Left lung (tissue), 10 donors: Measurements from ENCODE around the gene SPINK4. TPM values are rescaled to one million over a fixed set of nuclear protein-coding genes. Genes with fewer than 3 reads are reported as not detected.

ENCODE experiments used
- ATAC-seq: fragments of 200-7000 bp; cut with Tn5 transposase; one replicate; pipeline ENCODE4 v1.9.1; 2020; ENCODE audit warnings: moderate library complexity
- DNase-seq, 4 donors: peaks; one replicate each; pipeline ENCODE4 v3.0.0-alpha.2; 2013 to 2020
- H3K27ac ChIP-seq, 2 donors: fragments of 200-600 bp; sonication (generic) in 1 of 2; one replicate each; pipeline versions ENCODE4 v1.5.0 to v1.8.0; 2020 to 2021
- H3K27me3 ChIP-seq, 2 donors: fragments of 200-600 bp; sonication (generic) in 1 of 2; one replicate each; pipeline versions ENCODE4 v1.5.0 to v1.8.0; 2020 to 2021
- H3K36me3 ChIP-seq, 2 donors: fragments of 200-600 bp; sonication (generic) in 1 of 2; one replicate each; pipeline versions ENCODE4 v1.5.0 to v1.8.0; 2020 to 2021
- H3K4me1 ChIP-seq, 2 donors: fragments of 200-600 bp; one replicate each; pipeline ENCODE4 v1.8.0; 2021
- H3K4me3 ChIP-seq, 2 donors: fragments of 200-600 bp; sonication (generic) in 1 of 2; one replicate each; pipeline versions ENCODE4 v1.5.0 to v1.8.0; 2020 to 2021; ENCODE audit warnings: mild to moderate bottlenecking in 1 of 2
- H3K9me3 ChIP-seq, 2 donors: fragments of 200-600 bp; sonication (generic) in 1 of 2; one replicate each; pipeline versions ENCODE4 v1.5.0 to v1.8.0; 2020 to 2021
- intact Hi-C, 2 donors: fragments of 100-400 bp; cut with DNase I; formaldehyde crosslinking; loops; one replicate each; pipeline versions ENCODE4 v1.11.2 to v1.14.2; 2022
- polyA plus RNA-seq, 6 donors: library from polyadenylated mRNA; unstranded; fragments of 120-200 nt; gene quantifications; one replicate each; pipeline ENCODE4 v1.2.1, GENCODE V29; 2013; ENCODE audit not compliant: insufficient read length in 6 of 6
- total RNA-seq, 2 donors: library from RNA; stranded (reverse); fragmentation: NEBNext Ultra II Directional; extraction: Animal tissue kit (Norgen Biotek cat#: 25700); gene quantifications; one replicate each; pipeline ENCODE4 v1.2.1, GENCODE V29; 2021
- TF ChIP-seq, protein P1 (sequence below), 2 donors: fragments of 200-600 bp; sonication (generic) in 1 of 2; IDR thresholded peaks; one replicate each; pipeline versions ENCODE4 v1.5.0 to v1.8.0; 2021; ENCODE audit warnings: antibody characterized with exemption in 2 of 2
- donor health status: DM: no; HTN: yes; CAD: no.
- donor health status: DM: no; HTN: no; CAD: no.

SPINK4 gene
- total and polyA plus RNA-seq, 8 donors: not detected

DNA sequence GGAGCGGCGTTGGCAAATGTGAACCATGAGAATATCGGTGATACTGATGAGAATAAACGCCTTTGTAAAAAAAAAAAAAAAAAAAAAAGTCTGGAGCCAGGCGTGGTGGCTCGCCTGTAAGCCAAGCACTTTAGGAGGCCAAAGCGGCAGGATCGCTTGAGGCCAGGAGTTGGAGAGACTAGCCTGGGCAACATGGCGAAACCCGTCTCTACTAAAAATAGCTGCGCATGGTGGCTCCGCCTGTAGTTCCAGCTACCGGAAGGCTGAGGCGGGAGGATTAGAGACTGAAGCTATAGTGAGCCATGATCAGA lies 49.9 kb downstream of the SPINK4 start:
- TF ChIP-seq, protein P1, sequence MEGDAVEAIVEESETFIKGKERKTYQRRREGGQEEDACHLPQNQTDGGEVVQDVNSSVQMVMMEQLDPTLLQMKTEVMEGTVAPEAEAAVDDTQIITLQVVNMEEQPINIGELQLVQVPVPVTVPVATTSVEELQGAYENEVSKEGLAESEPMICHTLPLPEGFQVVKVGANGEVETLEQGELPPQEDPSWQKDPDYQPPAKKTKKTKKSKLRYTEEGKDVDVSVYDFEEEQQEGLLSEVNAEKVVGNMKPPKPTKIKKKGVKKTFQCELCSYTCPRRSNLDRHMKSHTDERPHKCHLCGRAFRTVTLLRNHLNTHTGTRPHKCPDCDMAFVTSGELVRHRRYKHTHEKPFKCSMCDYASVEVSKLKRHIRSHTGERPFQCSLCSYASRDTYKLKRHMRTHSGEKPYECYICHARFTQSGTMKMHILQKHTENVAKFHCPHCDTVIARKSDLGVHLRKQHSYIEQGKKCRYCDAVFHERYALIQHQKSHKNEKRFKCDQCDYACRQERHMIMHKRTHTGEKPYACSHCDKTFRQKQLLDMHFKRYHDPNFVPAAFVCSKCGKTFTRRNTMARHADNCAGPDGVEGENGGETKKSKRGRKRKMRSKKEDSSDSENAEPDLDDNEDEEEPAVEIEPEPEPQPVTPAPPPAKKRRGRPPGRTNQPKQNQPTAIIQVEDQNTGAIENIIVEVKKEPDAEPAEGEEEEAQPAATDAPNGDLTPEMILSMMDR (IDR thresholded peaks at IDR 0.05): no peak
- Histone ChIP-seq H3K9me3 (no peaks in the 10 kb centered on the region), H3K4me1 (peaks cover 0 to 52% of the 10 kb centered on the region in 2 donors), H3K27ac (peak overlapping the region; percentile 99 to 100), H3K27me3 (no peaks in the 10 kb centered on the region), H3K36me3 (peaks cover 0 to 20% of the 10 kb centered on the region in 2 donors), H3K4me3 (peak overlapping the region; percentile 83 to 87)
- ATAC-seq: peak; percentile 37
- no peak for DNase-seq
- intact Hi-C loops: no loop called here

DNA sequence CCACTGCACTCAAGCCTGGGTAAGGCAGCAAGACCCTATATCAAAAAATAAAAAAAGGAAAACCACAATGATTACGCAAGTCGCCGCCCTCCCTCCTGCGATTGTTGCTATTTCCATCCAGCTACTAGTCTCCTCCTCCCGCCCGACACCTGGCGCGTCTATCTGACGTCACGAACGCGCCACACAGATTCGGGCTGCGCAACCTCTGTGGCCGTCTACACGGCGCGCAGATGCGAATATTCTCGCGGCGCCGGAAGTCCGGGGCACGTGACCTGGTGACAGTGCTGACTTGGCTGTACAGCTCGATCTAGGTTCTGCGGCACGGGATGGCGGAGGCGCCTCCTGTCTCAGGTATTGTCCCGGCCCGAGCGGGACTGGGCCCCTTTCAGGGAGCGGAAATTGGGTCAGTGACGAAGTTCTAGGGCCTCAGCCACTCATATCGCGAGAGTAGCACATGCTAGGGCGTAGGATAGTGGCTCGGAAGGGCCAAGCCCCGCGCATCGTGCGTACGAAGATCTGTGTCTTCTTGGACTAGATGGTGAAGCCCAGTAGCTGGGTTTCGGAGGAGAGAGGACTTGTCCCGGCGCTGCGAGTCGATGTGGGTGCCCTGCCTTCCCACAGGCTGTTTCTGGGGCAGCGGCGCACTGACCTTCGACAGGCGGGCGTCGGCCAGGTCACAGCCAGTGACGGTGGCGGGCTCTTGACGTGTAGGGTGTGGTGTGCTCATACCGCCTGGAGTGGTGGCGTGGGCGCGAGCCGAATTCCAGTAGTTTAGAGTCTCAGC lies 50.5 kb downstream of the SPINK4 start, which contains the start of gene NFX1:
NFX1 (plus strand) TSS at position 270 of the 784 bp plus-strand sequence; CDS start at position 327, 57 bp downstream.
- peaks cover 0 to 57% of the 10 kb centered on the region in 2 donors for H3K4me1 ChIP-seq
- H3K27me3 ChIP-seq: no peaks in the 10 kb centered on the region
- peak within 1 kb of the TSS; percentile 99 to 100 for H3K27ac ChIP-seq
- DNase-seq (peak; percentile 98 to 100 (median 99)), ATAC-seq (peak; percentile 92)
- H3K9me3 ChIP-seq: no peaks in the 10 kb centered on the region
- peak within 1 kb of the TSS; percentile 83 to 87 for H3K4me3 ChIP-seq
- TF ChIP-seq, protein P1 (IDR thresholded peaks at IDR 0.05): no peak
- intact Hi-C loops: no loop called here
- peaks cover 0 to 25% of the 10 kb centered on the region in 2 donors for H3K36me3 ChIP-seq

DNA sequence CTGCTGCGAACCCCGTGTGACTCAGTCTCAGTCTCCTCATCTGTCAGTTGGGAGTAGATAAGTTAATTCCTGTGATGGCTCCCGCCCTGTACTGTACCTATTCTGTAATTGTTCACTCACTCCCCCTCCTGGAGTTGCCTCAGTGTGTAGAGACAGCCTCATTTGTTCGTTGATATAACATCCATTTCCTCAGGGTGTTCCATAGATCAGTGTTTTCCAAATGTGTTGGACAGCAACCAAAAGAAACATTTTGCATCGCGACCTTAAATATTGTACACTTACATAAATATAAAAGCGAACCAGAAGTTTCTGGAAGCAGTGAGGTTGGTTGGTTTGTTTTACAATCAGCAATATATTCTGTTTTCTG lies 51.0 kb downstream of the SPINK4 start:
- DNase-seq (no peak), ATAC-seq (no peak)
- intact Hi-C loops: no loop called here
- TF ChIP-seq, protein P1 (IDR thresholded peaks at IDR 0.05): no peak
- Histone ChIP-seq H3K27me3 (no peaks in the 10 kb centered on the region), H3K4me1 (peaks cover 0 to 63% of the 10 kb centered on the region in 2 donors), H3K36me3 (peaks cover 0 to 31% of the 10 kb centered on the region in 2 donors), H3K27ac (peak overlapping the region; percentile 99 to 100), H3K9me3 (no peaks in the 10 kb centered on the region), H3K4me3 (peak overlapping the region; percentile 83 to 87)

DNA sequence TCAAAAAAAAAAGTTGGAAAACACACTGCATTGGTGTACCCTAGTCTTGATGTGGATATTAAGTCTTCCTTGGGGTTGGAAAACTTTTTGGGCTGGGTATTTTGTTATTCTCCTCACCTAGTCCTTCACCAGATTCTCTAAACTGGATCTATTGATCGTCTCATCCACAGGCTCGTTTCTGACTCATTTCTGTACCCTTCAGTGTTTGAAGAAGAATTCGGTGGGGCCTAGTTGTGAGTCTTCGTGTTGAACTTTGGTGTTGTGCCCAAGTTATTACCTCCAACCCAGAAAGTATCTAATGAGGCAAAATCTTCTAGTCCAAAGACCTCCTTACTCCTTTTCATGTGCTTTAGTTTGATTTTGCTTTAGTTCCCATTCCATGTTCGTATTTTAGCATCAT lies 51.9 kb downstream of the SPINK4 start:
- TF ChIP-seq, protein P1 (IDR thresholded peaks at IDR 0.05): no peak
- H3K27me3 ChIP-seq: no peaks in the 10 kb centered on the region
- H3K4me1 ChIP-seq: peaks cover 7 to 68% of the 10 kb centered on the region in 2 donors
- H3K36me3 ChIP-seq: peaks cover 0 to 40% of the 10 kb centered on the region in 2 donors
- peak overlapping the region in 1 of 2 donors; percentile 83 for H3K4me3 ChIP-seq
- H3K27ac ChIP-seq: no peak overlapping the region
- ATAC-seq: no peak
- intact Hi-C loops: no loop called here
- no peak for DNase-seq
- H3K9me3 ChIP-seq: no peaks in the 10 kb centered on the region

DNA sequence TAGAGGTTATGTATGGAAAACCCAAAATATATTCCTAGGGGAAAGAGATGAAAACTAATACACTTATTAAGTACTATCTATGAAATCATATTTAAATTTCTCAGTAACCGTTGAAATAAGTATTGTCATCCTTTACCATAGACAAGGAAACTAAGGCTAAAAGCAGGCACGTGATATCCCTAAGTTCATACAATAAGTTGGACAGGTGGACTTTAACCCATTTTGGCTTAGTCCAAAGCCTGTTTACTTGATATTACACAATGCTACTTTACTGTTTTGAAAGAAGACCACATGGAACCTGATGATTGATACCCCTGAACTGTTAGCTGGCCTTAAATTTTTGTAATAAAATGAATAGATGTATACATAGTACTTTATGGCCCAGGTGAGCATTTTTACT lies 53.8 kb downstream of the SPINK4 start:
- ATAC-seq: no peak
- H3K4me1 ChIP-seq: peaks cover 9 to 79% of the 10 kb centered on the region in 2 donors
- intact Hi-C loops: no loop called here
- no peak overlapping the region for H3K4me3 ChIP-seq
- H3K27ac ChIP-seq: no peak overlapping the region
- H3K36me3 ChIP-seq: peaks cover 0 to 55% of the 10 kb centered on the region in 2 donors
- no peaks in the 10 kb centered on the region for H3K9me3 ChIP-seq
- H3K27me3 ChIP-seq: no peaks in the 10 kb centered on the region
- TF ChIP-seq, protein P1 (IDR thresholded peaks at IDR 0.05): no peak
- no peak for DNase-seq
